NCI-H510A treated with DMSO at 0.1 percent for 48 hours (cell line): ENCODE measurements around the gene KLK14.

ENCODE experiments used
- DNase-seq: peaks from one replicate; lab custom pipeline; 2025; lab: John Stamatoyannopoulos, UW

KLK14 gene

GRCh38 chr19:51084505-51084904 is 1.8 kb upstream of the KLK14 start:
- DNase-seq, result no peak

- DNase-seq, result no peak
Observed at GRCh38 chr19:51083783-51084182, 1.1 kb upstream of the KLK14 start.

- DNase-seq, result no peak
Observed at GRCh38 chr19:51083181-51083580, 494 bp upstream of the KLK14 start.

- no peak for DNase-seq
Observed at GRCh38 chr19:51081476-51081875, 1.2 kb downstream of the KLK14 start.

- DNase-seq, result no peak
Observed at GRCh38 chr19:51079481-51080110, 3.1 kb downstream of the KLK14 start.

- no peak for DNase-seq
Observed at GRCh38 chr19:51078731-51079130, 4.0 kb downstream of the KLK14 start.

GRCh38 chr19:51078104-51078503 is 4.6 kb downstream of the KLK14 start:
- DNase-seq, result no peak

GRCh38 chr19:51076631-51077213 is 6.0 kb downstream of the KLK14 start:
- DNase-seq, result no peak

- no peak for DNase-seq
Observed at GRCh38 chr19:51075998-51076397, 6.7 kb downstream of the KLK14 start.

GRCh38 chr19:51071095-51071405 is 11.6 kb downstream of the KLK14 start:
- peak; percentile 51 for DNase-seq

GRCh38 chr19:51070334-51071094 is 12.2 kb downstream of the KLK14 start:
- peak; percentile 51 for DNase-seq

GRCh38 chr19:51066393-51067186 is 16.1 kb downstream of the KLK14 start:
- no peak for DNase-seq

- no peak for DNase-seq
Observed at GRCh38 chr19:51065221-51065960, 17.3 kb downstream of the KLK14 start.

- DNase-seq, result no peak
Observed at GRCh38 chr19:51064534-51065220, 18.0 kb downstream of the KLK14 start, which contains the start of gene KLK13. TSS of gene KLK13 (minus strand) at chr19:51065092. CDS start at chr19:51065067, 25 bp downstream.

GRCh38 chr19:51063664-51064063 is 19.0 kb downstream of the KLK14 start:
- DNase-seq, result no peak

- DNase-seq, result no peak
Observed at GRCh38 chr19:51060973-51061372, 21.7 kb downstream of the KLK14 start.

- no peak for DNase-seq
Observed at GRCh38 chr19:51060336-51060735, 22.4 kb downstream of the KLK14 start.

- no peak for DNase-seq
Observed at GRCh38 chr19:51059715-51060114, 23.0 kb downstream of the KLK14 start.

- no peak for DNase-seq
Observed at GRCh38 chr19:51055866-51056265, 26.8 kb downstream of the KLK14 start.

- no peak for DNase-seq
Observed at GRCh38 chr19:51047031-51047335, 35.7 kb downstream of the KLK14 start.

GRCh38 chr19:51044327-51044726 is 38.4 kb downstream of the KLK14 start:
- no peak for DNase-seq
